Measurements from ENCODE around the gene MKLN1. TPM values are rescaled to one million over a fixed set of nuclear protein-coding genes. Genes with fewer than 3 reads are reported as not detected.

Gene MKLN1
- total and polyA plus RNA-seq, 2 of the 13 experiments (the other 11 are each of a cell fraction or from before 2014, with no cell fraction given) = 33.6 to 43.5 TPM

DNA sequence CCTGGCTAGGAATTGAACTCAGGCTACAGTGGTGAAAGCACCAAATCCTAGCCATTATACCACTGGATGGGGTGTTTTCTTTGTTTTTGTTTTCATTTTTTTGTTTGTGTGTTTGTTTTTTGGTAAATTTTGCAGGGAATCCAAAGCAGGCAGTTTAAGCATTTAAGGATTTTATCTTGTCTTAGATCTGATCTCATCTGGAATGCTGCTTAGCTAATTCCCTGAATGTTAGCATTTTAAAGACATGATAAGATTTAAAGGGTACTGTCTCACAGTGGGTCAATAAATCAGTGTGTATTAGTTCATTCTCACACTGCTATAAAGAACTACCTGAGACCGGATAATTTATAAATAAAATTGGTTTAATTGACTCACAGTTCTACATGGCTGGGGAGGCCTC lies 5.6 kb upstream of the MKLN1 start (continued):
- TF ChIP-seq HIVEP1 (CRISPR knock-in tag; IDR thresholded peaks at IDR 0.05) = no peak
- no peak for TF ChIP-seq NR3C1 (CRISPR knock-in tag; IDR thresholded peaks at IDR 0.05)
- TF ChIP-seq HNF4G (IDR thresholded peaks at IDR 0.05; ENCODE audit: borderline replicate concordance, low read depth, low read length) = no peak
- TF ChIP-seq HNF4G (CRISPR knock-in tag; IDR thresholded peaks at IDR 0.05; ENCODE audit: borderline replicate concordance, low read depth) = no peak
- TF ChIP-seq, protein P1, sequence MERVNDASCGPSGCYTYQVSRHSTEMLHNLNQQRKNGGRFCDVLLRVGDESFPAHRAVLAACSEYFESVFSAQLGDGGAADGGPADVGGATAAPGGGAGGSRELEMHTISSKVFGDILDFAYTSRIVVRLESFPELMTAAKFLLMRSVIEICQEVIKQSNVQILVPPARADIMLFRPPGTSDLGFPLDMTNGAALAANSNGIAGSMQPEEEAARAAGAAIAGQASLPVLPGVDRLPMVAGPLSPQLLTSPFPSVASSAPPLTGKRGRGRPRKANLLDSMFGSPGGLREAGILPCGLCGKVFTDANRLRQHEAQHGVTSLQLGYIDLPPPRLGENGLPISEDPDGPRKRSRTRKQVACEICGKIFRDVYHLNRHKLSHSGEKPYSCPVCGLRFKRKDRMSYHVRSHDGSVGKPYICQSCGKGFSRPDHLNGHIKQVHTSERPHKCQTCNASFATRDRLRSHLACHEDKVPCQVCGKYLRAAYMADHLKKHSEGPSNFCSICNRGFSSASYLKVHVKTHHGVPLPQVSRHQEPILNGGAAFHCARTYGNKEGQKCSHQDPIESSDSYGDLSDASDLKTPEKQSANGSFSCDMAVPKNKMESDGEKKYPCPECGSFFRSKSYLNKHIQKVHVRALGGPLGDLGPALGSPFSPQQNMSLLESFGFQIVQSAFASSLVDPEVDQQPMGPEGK (CRISPR knock-in tag; IDR thresholded peaks at IDR 0.05) = no peak
- TF ChIP-seq, protein P2, sequence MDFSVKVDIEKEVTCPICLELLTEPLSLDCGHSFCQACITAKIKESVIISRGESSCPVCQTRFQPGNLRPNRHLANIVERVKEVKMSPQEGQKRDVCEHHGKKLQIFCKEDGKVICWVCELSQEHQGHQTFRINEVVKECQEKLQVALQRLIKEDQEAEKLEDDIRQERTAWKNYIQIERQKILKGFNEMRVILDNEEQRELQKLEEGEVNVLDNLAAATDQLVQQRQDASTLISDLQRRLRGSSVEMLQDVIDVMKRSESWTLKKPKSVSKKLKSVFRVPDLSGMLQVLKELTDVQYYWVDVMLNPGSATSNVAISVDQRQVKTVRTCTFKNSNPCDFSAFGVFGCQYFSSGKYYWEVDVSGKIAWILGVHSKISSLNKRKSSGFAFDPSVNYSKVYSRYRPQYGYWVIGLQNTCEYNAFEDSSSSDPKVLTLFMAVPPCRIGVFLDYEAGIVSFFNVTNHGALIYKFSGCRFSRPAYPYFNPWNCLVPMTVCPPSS (IDR thresholded peaks at IDR 0.05) = no peak
- no peak for TF ChIP-seq GTF3A (CRISPR knock-in tag; conservative IDR thresholded peaks at IDR 0.05)
- TF ChIP-seq, protein P3, sequence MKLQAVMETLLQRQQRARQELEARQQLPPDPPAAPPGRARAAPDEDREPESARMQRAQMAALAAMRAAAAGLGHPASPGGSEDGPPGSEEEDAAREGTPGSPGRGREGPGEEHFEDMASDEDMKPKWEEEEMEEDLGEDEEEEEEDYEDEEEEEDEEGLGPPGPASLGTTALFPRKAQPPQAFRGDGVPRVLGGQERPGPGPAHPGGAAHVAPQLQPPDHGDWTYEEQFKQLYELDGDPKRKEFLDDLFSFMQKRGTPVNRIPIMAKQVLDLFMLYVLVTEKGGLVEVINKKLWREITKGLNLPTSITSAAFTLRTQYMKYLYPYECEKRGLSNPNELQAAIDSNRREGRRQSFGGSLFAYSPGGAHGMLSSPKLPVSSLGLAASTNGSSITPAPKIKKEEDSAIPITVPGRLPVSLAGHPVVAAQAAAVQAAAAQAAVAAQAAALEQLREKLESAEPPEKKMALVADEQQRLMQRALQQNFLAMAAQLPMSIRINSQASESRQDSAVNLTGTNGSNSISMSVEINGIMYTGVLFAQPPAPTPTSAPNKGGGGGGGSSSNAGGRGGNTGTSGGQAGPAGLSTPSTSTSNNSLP (IDR thresholded peaks at IDR 0.05; ENCODE audit: low read depth, low read length) = no peak
- TF ChIP-seq ZNF790 (CRISPR knock-in tag; IDR thresholded peaks at IDR 0.05; ENCODE audit: borderline replicate concordance) = no peak

Data from HepG2 (cell line).